Hematopoietic multipotent progenitor cell treated with erythropoietin and hydrocortisone succinate and interleukin-3 and kit ligand, for 4 days (in vitro differentiated cells): Measurements from ENCODE around the gene NRXN3.
"Not testable (repeated sequence)": the region's sequence is repeated elsewhere in the genome, so short reads cannot be mapped to it uniquely, and the experiment has no call there.

ENCODE experiments used
- DNase-seq: peaks from one replicate; pipeline ENCODE4 v3.0.0-alpha.2; 2015

Gene NRXN3

GRCh38 chr14:78970677-78971076 lies 800.5 kb downstream of the NRXN3 start:
- no peak for DNase-seq

GRCh38 chr14:78972440-78972839 lies 802.3 kb downstream of the NRXN3 start:
- DNase-seq = no peak

GRCh38 chr14:78974691-78975090 lies 804.5 kb downstream of the NRXN3 start:
- no peak for DNase-seq

- no peak for DNase-seq
Measured at GRCh38 chr14:78975734-78976133, 805.6 kb downstream of the NRXN3 start.

GRCh38 chr14:78978896-78979295 lies 808.7 kb downstream of the NRXN3 start:
- DNase-seq = no peak

- DNase-seq = no peak
Measured at GRCh38 chr14:78982551-78982950, 812.4 kb downstream of the NRXN3 start.

- DNase-seq = no peak
Measured at GRCh38 chr14:78983126-78983525, 813.0 kb downstream of the NRXN3 start.

GRCh38 chr14:78985668-78986381 lies 815.7 kb downstream of the NRXN3 start:
- no peak for DNase-seq

GRCh38 chr14:78986989-78987388 lies 816.8 kb downstream of the NRXN3 start:
- DNase-seq = no peak

- no peak for DNase-seq
Measured at GRCh38 chr14:78989221-78989620, 819.0 kb downstream of the NRXN3 start.

GRCh38 chr14:78992867-78993266 lies 822.7 kb downstream of the NRXN3 start:
- no peak for DNase-seq

- no peak for DNase-seq
Measured at GRCh38 chr14:78997811-78998210, 827.6 kb downstream of the NRXN3 start.

- DNase-seq = no peak
Measured at GRCh38 chr14:79009286-79009685, 839.1 kb downstream of the NRXN3 start.

GRCh38 chr14:79011091-79011919 lies 841.1 kb downstream of the NRXN3 start:
- peak; percentile 66 for DNase-seq

GRCh38 chr14:79011920-79012204 lies 841.7 kb downstream of the NRXN3 start:
- DNase-seq = no peak

GRCh38 chr14:79016828-79017505 lies 846.8 kb downstream of the NRXN3 start:
- no peak for DNase-seq

- DNase-seq = no peak
Measured at GRCh38 chr14:79017561-79017960, 847.4 kb downstream of the NRXN3 start.

GRCh38 chr14:79018836-79019235 lies 848.7 kb downstream of the NRXN3 start:
- no peak for DNase-seq

GRCh38 chr14:79019898-79020297 lies 849.7 kb downstream of the NRXN3 start:
- DNase-seq = not testable (repeated sequence)

GRCh38 chr14:79021766-79022165 lies 851.6 kb downstream of the NRXN3 start:
- no peak for DNase-seq

GRCh38 chr14:79027138-79027537 lies 857.0 kb downstream of the NRXN3 start:
- no peak for DNase-seq

GRCh38 chr14:79028281-79028680 lies 858.1 kb downstream of the NRXN3 start:
- peak; percentile 90 for DNase-seq

GRCh38 chr14:79036441-79036840 lies 866.3 kb downstream of the NRXN3 start:
- peak; percentile 56 for DNase-seq

GRCh38 chr14:79037106-79037505 lies 866.9 kb downstream of the NRXN3 start:
- peak; percentile 26 for DNase-seq
